ENCODE measurements around the gene TSPAN16. TPM values are rescaled to one million over a fixed set of nuclear protein-coding genes. Genes with fewer than 3 reads are reported as not detected.

TSPAN16 gene, protein sequence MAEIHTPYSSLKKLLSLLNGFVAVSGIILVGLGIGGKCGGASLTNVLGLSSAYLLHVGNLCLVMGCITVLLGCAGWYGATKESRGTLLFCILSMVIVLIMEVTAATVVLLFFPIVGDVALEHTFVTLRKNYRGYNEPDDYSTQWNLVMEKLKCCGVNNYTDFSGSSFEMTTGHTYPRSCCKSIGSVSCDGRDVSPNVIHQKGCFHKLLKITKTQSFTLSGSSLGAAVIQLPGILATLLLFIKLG
- not detected for total RNA-seq
- long read RNA-seq = 0 reads

- H3K36me3 ChIP-seq = no peaks in the 10 kb centered on the region
These were observed at the start of gene TSPAN16 for GRCh38 chr19:11295665-11296245. Gene TSPAN16 (plus strand): TSS chr19:11296160. CDS start chr19:11296298, 138 bp downstream.

DNA sequence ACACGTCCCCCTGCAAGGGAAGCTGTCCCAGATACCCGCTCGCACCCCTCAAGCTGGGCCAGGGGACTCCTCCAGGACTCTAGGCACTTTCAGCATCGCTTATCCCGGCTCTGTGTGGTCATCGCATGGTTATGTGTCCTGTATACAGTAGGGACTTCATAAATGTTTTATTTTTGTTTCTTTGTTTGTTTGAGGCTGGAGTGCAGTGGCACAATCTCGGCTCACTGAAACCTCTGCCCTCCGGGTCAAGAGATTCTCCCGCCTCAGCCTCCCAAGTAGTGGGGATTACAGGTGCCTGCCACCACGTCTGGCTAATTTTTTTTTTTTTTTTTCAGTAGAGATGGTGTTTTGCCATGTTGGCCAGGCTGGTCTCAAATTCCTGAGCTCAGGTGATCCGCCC is 49.0 kb upstream of the TSPAN16 start:
- Histone ChIP-seq H3K4me3 (no peak overlapping the region), H3K4me1 (peaks cover 0 to 5% (median 0%) of the 10 kb centered on the region in 4 donors), H3K27ac (no peak overlapping the region), H3K9me3 (no peaks in the 10 kb centered on the region), H3K27me3 (no peaks in the 10 kb centered on the region), H3K36me3 (peaks cover 0 to 7% (median 2%) of the 10 kb centered on the region in 4 donors)
- ATAC-seq (no peak), DNase-seq (no peak)
- WGBS (ENCODE audit: insufficient coverage, low coverage, low lambda C conversion rate, missing lambda C conversion rate) = 67% methylated on average over 10 of the region's 11 CpGs
- TF ChIP-seq POLR2A (IDR thresholded peaks at IDR 0.05) = no peak
- TF ChIP-seq, protein P1, sequence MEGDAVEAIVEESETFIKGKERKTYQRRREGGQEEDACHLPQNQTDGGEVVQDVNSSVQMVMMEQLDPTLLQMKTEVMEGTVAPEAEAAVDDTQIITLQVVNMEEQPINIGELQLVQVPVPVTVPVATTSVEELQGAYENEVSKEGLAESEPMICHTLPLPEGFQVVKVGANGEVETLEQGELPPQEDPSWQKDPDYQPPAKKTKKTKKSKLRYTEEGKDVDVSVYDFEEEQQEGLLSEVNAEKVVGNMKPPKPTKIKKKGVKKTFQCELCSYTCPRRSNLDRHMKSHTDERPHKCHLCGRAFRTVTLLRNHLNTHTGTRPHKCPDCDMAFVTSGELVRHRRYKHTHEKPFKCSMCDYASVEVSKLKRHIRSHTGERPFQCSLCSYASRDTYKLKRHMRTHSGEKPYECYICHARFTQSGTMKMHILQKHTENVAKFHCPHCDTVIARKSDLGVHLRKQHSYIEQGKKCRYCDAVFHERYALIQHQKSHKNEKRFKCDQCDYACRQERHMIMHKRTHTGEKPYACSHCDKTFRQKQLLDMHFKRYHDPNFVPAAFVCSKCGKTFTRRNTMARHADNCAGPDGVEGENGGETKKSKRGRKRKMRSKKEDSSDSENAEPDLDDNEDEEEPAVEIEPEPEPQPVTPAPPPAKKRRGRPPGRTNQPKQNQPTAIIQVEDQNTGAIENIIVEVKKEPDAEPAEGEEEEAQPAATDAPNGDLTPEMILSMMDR (IDR thresholded peaks at IDR 0.05) = no peak
- intact Hi-C loops (cut with DNase I) = no loop called here

More at GRCh38 chr19:11295665-11296245, at the start of gene TSPAN16:
- H3K9me3 ChIP-seq = no peaks in the 10 kb centered on the region
- no peak within 1 kb of the TSS for H3K27ac ChIP-seq
- WGBS (ENCODE audit: insufficient coverage, low coverage, low lambda C conversion rate, missing lambda C conversion rate) = 69% methylated on average over 8 of the region's 8 CpGs
- ATAC-seq = no peak
- TF ChIP-seq, protein P1 (IDR thresholded peaks at IDR 0.05) = no peak
- DNase-seq = peak in 1 of 3 donors; percentile 24
- no peak within 1 kb of the TSS for H3K4me3 ChIP-seq
- peaks cover 0 to 5% (median 0%) of the 10 kb centered on the region in 4 donors for H3K4me1 ChIP-seq
- H3K27me3 ChIP-seq = no peaks in the 10 kb centered on the region
- intact Hi-C loops (cut with DNase I) = loop anchor here (10.0 kb wide), 2 partner anchors 149 to 279 kb away; partner anchors contain the start of gene ACP5 (in 1 of the 2)

- peaks cover 0 to 5% (median 0%) of the 10 kb centered on the region in 4 donors for H3K4me1 ChIP-seq
- no peaks in the 10 kb centered on the region for H3K27me3 ChIP-seq
- H3K9me3 ChIP-seq = no peaks in the 10 kb centered on the region
- intact Hi-C loops (cut with DNase I) = no loop called here
- peak overlapping the region in 2 of 3 donors; percentile 40 to 54 for H3K27ac ChIP-seq
- WGBS (ENCODE audit: insufficient coverage, low coverage, low lambda C conversion rate, missing lambda C conversion rate) = 60% methylated on average over 1 of the region's 10 CpGs
- peak in 2 of 3 donors; percentile 67 to 68 for DNase-seq
- TF ChIP-seq, protein P1 (IDR thresholded peaks at IDR 0.05) = no peak
- TF ChIP-seq POLR2A (IDR thresholded peaks at IDR 0.05) = no peak
- H3K4me3 ChIP-seq = no peak overlapping the region
- H3K36me3 ChIP-seq = peaks cover 0 to 5% (median 1%) of the 10 kb centered on the region in 4 donors
- ATAC-seq = peak in 2 of 4 donors; percentile 23 to 31
These were observed 48.6 kb upstream of the TSPAN16 start for GRCh38 chr19:11247391-11247790.

DNA sequence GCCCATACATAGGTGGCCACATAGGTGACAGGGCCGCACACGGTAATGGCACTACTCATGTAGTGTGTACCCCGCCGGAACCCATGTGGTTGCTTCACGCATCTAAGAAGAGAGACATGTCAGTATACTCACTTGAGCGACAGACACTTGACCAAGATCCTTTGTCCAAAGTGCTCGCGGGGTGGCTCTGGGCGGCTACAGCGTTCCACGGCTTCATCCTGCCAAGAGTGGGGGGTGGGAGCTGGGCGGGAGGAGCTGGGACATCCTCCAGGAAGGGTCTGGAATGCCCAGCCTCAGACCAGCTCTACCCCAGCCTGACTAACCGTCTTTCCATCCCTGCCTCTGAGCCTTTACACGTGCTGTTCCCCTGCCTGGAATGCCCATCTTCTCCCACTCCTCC is 48.0 kb upstream of the TSPAN16 start:
- H3K4me1 ChIP-seq = peaks cover 0 to 5% (median 0%) of the 10 kb centered on the region in 4 donors
- H3K4me3 ChIP-seq = no peak overlapping the region
- DNase-seq = no peak
- peaks cover 0 to 3% (median 0%) of the 10 kb centered on the region in 4 donors for H3K36me3 ChIP-seq
- intact Hi-C loops (cut with DNase I) = no loop called here
- WGBS (ENCODE audit: insufficient coverage, low coverage, low lambda C conversion rate, missing lambda C conversion rate) = 39% methylated on average over 4 of the region's 14 CpGs
- no peak for ATAC-seq
- no peaks in the 10 kb centered on the region for H3K27me3 ChIP-seq
- no peaks in the 10 kb centered on the region for H3K9me3 ChIP-seq
- H3K27ac ChIP-seq = peak overlapping the region in 2 of 3 donors; percentile 40 to 54
- TF ChIP-seq POLR2A (IDR thresholded peaks at IDR 0.05) = no peak
- TF ChIP-seq, protein P1 (IDR thresholded peaks at IDR 0.05) = no peak

Data from right lobe of liver (tissue), 6 donors.